ENCODE measurements around the gene BSND. TPM values are rescaled to one million over a fixed set of nuclear protein-coding genes. Genes with fewer than 3 reads are reported as not detected.

BSND gene
- total RNA-seq, 1 donor from 2014 or later: not detected

DNA sequence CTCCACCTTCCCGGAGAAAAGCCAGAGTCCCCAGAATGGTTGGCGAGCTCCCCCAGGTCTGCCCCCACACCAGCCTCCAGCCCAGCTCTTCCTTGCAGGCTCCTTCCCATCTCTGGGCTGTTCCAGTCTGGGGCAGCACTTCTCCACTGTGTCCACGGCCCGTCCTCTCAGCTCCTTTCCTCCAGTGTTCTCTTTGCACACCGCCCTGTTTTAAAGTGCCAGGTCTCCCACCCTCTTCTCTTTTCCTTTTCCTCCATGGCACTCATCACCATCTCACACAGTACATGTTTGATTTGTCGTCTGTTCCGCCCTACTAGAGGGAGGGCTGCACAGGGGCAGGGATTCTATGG is 34.5 kb downstream of the BSND start:
- TF ChIP-seq, protein P1, sequence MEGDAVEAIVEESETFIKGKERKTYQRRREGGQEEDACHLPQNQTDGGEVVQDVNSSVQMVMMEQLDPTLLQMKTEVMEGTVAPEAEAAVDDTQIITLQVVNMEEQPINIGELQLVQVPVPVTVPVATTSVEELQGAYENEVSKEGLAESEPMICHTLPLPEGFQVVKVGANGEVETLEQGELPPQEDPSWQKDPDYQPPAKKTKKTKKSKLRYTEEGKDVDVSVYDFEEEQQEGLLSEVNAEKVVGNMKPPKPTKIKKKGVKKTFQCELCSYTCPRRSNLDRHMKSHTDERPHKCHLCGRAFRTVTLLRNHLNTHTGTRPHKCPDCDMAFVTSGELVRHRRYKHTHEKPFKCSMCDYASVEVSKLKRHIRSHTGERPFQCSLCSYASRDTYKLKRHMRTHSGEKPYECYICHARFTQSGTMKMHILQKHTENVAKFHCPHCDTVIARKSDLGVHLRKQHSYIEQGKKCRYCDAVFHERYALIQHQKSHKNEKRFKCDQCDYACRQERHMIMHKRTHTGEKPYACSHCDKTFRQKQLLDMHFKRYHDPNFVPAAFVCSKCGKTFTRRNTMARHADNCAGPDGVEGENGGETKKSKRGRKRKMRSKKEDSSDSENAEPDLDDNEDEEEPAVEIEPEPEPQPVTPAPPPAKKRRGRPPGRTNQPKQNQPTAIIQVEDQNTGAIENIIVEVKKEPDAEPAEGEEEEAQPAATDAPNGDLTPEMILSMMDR (conservative IDR thresholded peaks at IDR 0.05; ENCODE audit: low read depth, low read length): no peak
- no peak for DNase-seq (ENCODE audit: low read depth)

DNA sequence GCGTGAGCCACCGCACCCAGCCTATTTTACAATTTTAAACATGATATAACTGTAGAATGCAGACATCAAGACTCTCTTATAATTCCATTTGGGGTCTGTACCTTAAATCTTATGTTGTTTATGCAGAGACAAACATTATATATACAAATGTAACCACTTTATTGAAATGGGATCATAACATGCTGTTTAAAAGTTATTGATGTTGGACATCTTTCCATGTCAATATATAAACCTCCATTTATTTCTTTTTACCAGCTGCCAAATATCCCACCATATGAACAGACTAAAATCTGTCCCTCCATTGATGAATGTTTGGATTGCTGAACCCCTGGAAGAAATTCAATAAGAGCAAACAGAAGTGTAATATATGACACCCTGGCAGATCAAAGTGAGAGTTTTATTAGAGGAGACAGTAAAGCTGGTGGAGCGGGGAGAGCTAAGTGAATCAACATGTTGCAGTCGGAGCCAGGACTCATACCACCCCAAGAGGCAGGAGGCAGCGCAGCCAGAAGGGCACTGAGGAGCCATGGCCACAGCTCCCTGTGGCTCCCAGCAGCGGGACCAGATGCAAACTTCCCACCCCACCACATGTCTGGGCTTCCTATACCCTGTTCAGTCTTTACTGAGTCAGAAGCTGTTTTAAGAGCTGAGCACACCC is 35.9 kb downstream of the BSND start:
- no peak overlapping the region for H3K4me3 ChIP-seq (ENCODE audit: low read depth, low read length)
- DNase-seq (ENCODE audit: low read depth): no peak
- TF ChIP-seq, protein P1 (conservative IDR thresholded peaks at IDR 0.05; ENCODE audit: low read depth, low read length): no peak

More for the DNA sequence above, 34.5 kb downstream of the BSND start:
- no peak overlapping the region for H3K4me3 ChIP-seq (ENCODE audit: low read depth, low read length)

DNA sequence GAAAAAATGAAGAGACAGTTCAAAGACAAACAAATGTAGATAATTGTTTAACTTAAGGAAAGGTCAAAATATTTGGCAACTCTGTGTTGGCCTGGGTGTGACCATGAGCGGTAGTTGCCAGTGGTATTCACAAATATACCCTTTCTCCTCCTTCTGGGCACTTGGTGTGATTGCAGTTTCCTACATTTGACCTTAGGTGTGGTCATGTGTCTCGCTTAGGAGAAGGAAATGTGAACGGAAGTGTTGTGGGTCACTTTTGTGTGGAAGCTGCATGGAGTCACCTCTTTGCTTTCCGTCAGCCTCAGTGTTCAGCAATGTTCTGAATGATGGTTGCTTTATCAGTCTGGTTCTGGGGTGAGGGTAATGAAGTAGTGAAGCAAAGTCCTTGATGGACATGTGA is 37.2 kb downstream of the BSND start:
- TF ChIP-seq, protein P1 (conservative IDR thresholded peaks at IDR 0.05; ENCODE audit: low read depth, low read length): no peak
- no peak for DNase-seq (ENCODE audit: low read depth)
- no peak overlapping the region for H3K4me3 ChIP-seq (ENCODE audit: low read depth, low read length)

DNA sequence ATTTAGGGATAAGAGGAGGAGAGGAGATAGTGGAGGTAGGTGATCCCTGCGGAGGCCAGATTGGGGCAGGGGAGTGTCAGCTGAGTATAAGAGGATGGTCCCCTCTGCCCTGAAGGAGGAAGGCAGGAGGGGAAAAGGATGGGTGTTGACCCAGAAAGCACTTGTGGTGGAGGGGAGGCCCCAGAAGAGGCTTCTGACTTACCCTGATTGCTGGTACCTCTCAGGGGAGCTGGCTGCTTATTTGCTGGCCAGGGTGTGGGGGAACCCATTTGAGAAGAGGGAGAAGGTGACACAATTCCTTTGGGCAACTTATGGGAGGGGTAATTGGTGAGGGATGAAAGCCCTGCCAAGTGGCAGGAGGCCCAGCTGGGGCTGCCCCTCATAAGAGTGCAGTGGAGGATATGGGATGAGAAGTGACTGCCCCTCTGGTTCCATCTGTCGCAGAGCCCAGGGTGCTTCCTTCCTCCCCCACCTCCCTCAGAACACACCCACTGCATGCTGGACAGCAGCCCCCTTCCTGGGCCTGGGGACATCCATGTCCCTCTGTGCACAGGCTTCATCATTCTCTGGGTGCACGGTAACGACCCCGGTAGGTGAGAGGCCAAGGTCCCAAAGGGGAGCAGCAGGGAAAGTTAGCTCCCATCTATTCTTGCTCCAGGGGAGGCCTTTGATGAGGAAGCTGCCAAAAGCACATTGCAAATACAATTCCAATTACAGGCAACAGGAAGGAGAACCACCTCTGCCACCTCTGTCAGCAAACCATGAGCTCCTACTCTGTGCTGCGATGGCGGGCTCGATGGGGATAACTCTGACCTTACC is 39.2 kb downstream of the BSND start:
- TF ChIP-seq, protein P1 (conservative IDR thresholded peaks at IDR 0.05; ENCODE audit: low read depth, low read length): no peak
- no peak for DNase-seq (ENCODE audit: low read depth)
- H3K4me3 ChIP-seq (ENCODE audit: low read depth, low read length): no peak overlapping the region

DNA sequence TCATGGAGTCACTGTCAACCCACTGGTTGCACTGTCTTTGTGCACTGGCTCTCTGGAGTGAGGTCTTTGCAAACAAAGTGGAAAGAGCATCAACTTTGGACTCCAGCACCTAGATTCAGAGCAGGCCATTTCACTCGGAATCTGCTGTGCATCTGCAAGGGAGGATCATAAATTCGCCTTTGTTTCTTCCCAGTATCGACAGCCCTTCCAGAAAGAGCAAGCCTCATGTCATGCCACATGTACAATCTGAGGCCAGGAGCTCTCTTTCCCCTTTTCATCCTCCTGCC is 39.8 kb downstream of the BSND start:
- DNase-seq (ENCODE audit: low read depth): no peak
- H3K4me3 ChIP-seq (ENCODE audit: low read depth, low read length): no peak overlapping the region
- TF ChIP-seq, protein P1 (conservative IDR thresholded peaks at IDR 0.05; ENCODE audit: low read depth, low read length): no peak

DNA sequence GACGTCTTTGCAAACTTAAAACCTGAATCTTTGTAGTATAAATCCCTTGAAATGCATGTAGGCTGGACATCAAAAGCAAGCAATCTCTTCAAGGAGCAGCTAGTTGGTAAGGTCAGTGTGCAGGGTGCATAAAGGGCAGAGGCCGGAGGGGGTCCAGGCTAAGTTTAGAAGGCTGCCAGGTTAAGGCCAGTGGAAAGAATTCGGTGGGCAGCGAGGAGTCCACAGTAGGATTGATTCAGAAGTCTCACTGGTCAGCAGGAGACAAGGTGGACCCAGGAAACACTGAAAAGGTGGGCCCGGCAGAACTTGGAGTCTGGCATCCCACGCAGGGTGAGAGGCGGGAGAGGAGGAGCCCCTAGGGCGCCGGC is 40.2 kb downstream of the BSND start:
- DNase-seq (ENCODE audit: low read depth): no peak
- peak overlapping the region; percentile 56 for H3K4me3 ChIP-seq (ENCODE audit: low read depth, low read length)
- TF ChIP-seq, protein P1 (conservative IDR thresholded peaks at IDR 0.05; ENCODE audit: low read depth, low read length): no peak
